Esophagus muscularis mucosa (tissue), 4 donors: ENCODE data around the gene EVC. TPM values are rescaled to one million over a fixed set of nuclear protein-coding genes. Genes with fewer than 3 reads are reported as not detected.
A peak's percentile ranks its signal among the peaks of the same experiment; 100 is the strongest.

Experiments
- DNase-seq: peaks from one replicate; pipeline ENCODE4 v3.0.0-alpha.2; 2017; ENCODE audit errors: extremely low spot score
- H3K27ac ChIP-seq, 4 donors: fragments of 200-600 bp; sonication (generic); replicated peaks in 1 of 4; 1 replicate in 3 of 4; 2 replicates in 1 of 4; pipeline ENCODE4 v1.5.1; 2016 to 2019; ENCODE audit warnings: mild to moderate bottlenecking in 1 of 4
- H3K27me3 ChIP-seq, 4 donors: fragments of 200-600 bp; sonication (generic); one replicate each; pipeline versions ENCODE4 v1.5.1 to v1.6.0; 2016 to 2019
- H3K36me3 ChIP-seq, 4 donors: fragments of 200-600 bp; sonication (generic); one replicate each; pipeline ENCODE4 v1.5.1; 2016 to 2019
- H3K4me1 ChIP-seq, 4 donors: fragments of 200-600 bp; sonication (generic); one replicate each; pipeline ENCODE4 v1.5.1; 2016 to 2019
- H3K4me3 ChIP-seq, 4 donors: fragments of 200-600 bp; sonication (generic); 1 replicate in 2 of 4; 2 replicates in 2 of 4; pipeline ENCODE4 v1.5.1; 2016 to 2019; ENCODE audit warnings: mild to moderate bottlenecking in 4 of 4, moderate library complexity in 1 of 4
- H3K9me3 ChIP-seq, 4 donors: fragments of 200-600 bp; sonication (generic); 1 replicate in 3 of 4; 2 replicates in 1 of 4; pipeline ENCODE4 v1.5.1; 2016 to 2019
- CTCF ChIP-seq, 3 experiments: fragments of 200-600 bp in 2 of 3; fragments of 450-650 bp in 1 of 3; sonication (generic) in 2 of 3; IDR thresholded peaks; one replicate each; pipeline ENCODE4 v1.5.1; 2017 to 2019; ENCODE audit warnings: antibody characterized with exemption in 3 of 3, mild to moderate bottlenecking in 2 of 3, moderate library complexity in 1 of 3
- EP300 ChIP-seq: sonication (generic); formaldehyde crosslinking; IDR thresholded peaks from one replicate; pipeline ENCODE4 v1.6.1; 2017; ENCODE audit warnings: antibody characterized with exemption
- POLR2A ChIP-seq: fragments of 450-650 bp; IDR thresholded peaks from one replicate; pipeline ENCODE4 v1.6.1; 2017; ENCODE audit warnings: antibody characterized with exemption, moderate library complexity, mild to moderate bottlenecking, low read depth
- POLR2AphosphoS5 ChIP-seq, 2 donors: sonication (generic); formaldehyde crosslinking; IDR thresholded peaks; one replicate each; pipeline ENCODE4 v1.6.1; 2017; ENCODE audit warnings: antibody characterized with exemption in 2 of 2
- WGBS: methylation state at CpG from one replicate; pipeline ENCODE4 v1.1.5; 2018; 5-methylcytosine and 5-hydroxymethylcytosine counted together
- intact Hi-C: fragments of 100-400 bp; cut with DNase I; formaldehyde crosslinking; loops from one replicate; pipeline ENCODE4 v1.15.1; 2023
- total RNA-seq, 4 donors: library from RNA; depleted of rRNA; stranded (reverse); fragments of >200 nt; gene quantifications; one replicate each; pipeline versions ENCODE4 v1.1.0 to v1.2.1, GENCODE V29; 2016

The EVC gene
- total RNA-seq, 4 donors from 2014 or later: 25.7 to 59.6 (median 44.2) TPM

GRCh38 chr4:5814421-5814820 is 103.4 kb downstream of the EVC start:
- no peaks in the 10 kb centered on the region for H3K27me3 ChIP-seq
- H3K36me3 ChIP-seq: peaks cover 10 to 94% (median 48%) of the 10 kb centered on the region in 4 donors
- intact Hi-C loops: loop anchor here (10.0 kb wide), 1 partner anchor 770 kb away; no protein-coding TSS in a partner anchor
- H3K27ac ChIP-seq: no peak overlapping the region
- TF ChIP-seq POLR2A (no peak), CTCF (IDR thresholded peaks at IDR 0.05) (no peak), EP300 (no peak), POLR2AphosphoS5 (IDR thresholded peaks at IDR 0.05) (no peak)
- H3K4me3 ChIP-seq: no peak overlapping the region
- H3K9me3 ChIP-seq: peaks cover 0 to 9% (median 0%) of the 10 kb centered on the region in 4 donors
- no peaks in the 10 kb centered on the region for H3K4me1 ChIP-seq
- DNase-seq: no peak
- WGBS: 100% methylated on average over 6 of the region's 6 CpGs

GRCh38 chr4:5815641-5816040 is 104.6 kb downstream of the EVC start:
- Histone ChIP-seq H3K4me1 (no peaks in the 10 kb centered on the region), H3K27ac (no peak overlapping the region), H3K9me3 (peaks cover 0 to 1% (median 0%) of the 10 kb centered on the region in 4 donors), H3K36me3 (peaks cover 0 to 94% (median 38%) of the 10 kb centered on the region in 4 donors), H3K4me3 (no peak overlapping the region), H3K27me3 (no peaks in the 10 kb centered on the region)
- TF ChIP-seq EP300: no peak
- WGBS: 77% methylated on average over 5 of the region's 5 CpGs
- intact Hi-C loops: loop anchor here (10.0 kb wide), 1 partner anchor 771 kb away; no protein-coding TSS in a partner anchor
- DNase-seq: no peak

- TF ChIP-seq POLR2A: no peak
- no peak for TF ChIP-seq EP300
- TF ChIP-seq CTCF (IDR thresholded peaks at IDR 0.05): no peak
- no peak for TF ChIP-seq POLR2AphosphoS5 (IDR thresholded peaks at IDR 0.05)
- no peak for DNase-seq
- Histone ChIP-seq H3K9me3 (no peaks in the 10 kb centered on the region), H3K27me3 (no peaks in the 10 kb centered on the region), H3K4me3 (no peak overlapping the region), H3K4me1 (no peaks in the 10 kb centered on the region), H3K36me3 (peaks cover 0 to 94% (median 38%) of the 10 kb centered on the region in 4 donors), H3K27ac (no peak overlapping the region)
- intact Hi-C loops: loop anchor here (10.0 kb wide), 1 partner anchor 771 kb away; no protein-coding TSS in a partner anchor
- WGBS: 83% methylated on average over 8 of the region's 8 CpGs
These were observed 105.1 kb downstream of the EVC start for GRCh38 chr4:5816101-5816500.

- Histone ChIP-seq H3K27ac (no peak overlapping the region), H3K4me3 (no peak overlapping the region), H3K9me3 (no peaks in the 10 kb centered on the region), H3K27me3 (no peaks in the 10 kb centered on the region), H3K36me3 (peaks cover 0 to 93% (median 41%) of the 10 kb centered on the region in 4 donors), H3K4me1 (no peaks in the 10 kb centered on the region)
- intact Hi-C loops: loop anchor here (10.0 kb wide), 1 partner anchor 772 kb away; no protein-coding TSS in a partner anchor
- DNase-seq: no peak
- 90% methylated on average over 9 of the region's 12 CpGs for WGBS
- TF ChIP-seq CTCF (IDR thresholded peaks at IDR 0.05) (no peak), POLR2AphosphoS5 (IDR thresholded peaks at IDR 0.05) (no peak), POLR2A (no peak), EP300 (no peak)
These were observed 105.9 kb downstream of the EVC start for GRCh38 chr4:5816851-5817375.

GRCh38 chr4:5821665-5822358 is 110.8 kb downstream of the EVC start:
- WGBS: 66% methylated on average over 17 of the region's 18 CpGs
- Histone ChIP-seq H3K4me1 (peaks cover 0 to 2% (median under 1%) of the 10 kb centered on the region in 4 donors), H3K27me3 (no peaks in the 10 kb centered on the region), H3K4me3 (no peak overlapping the region), H3K27ac (no peak overlapping the region), H3K9me3 (no peaks in the 10 kb centered on the region), H3K36me3 (peaks cover 0 to 66% (median 26%) of the 10 kb centered on the region in 4 donors)
- intact Hi-C loops: loop anchor here (10.0 kb wide), 1 partner anchor 153 kb away; no protein-coding TSS in a partner anchor
- TF ChIP-seq CTCF (IDR thresholded peaks at IDR 0.05) (peak; percentile 29 to 58 (median 43)), EP300 (no peak)
- DNase-seq: no peak
